Osteocyte (in vitro differentiated cells): ENCODE results near the gene MAML2. TPM values are rescaled to one million over a fixed set of nuclear protein-coding genes. Genes with fewer than 3 reads are reported as not detected.

Source experiments
- DNase-seq: peaks from one replicate; pipeline ENCODE4 v3.0.0; 2021; ENCODE audit warnings: mixed read lengths; ENCODE audit not compliant: unreplicated experiment; ENCODE audit errors: extremely low spot score
- H3K27ac Mint-ChIP-seq: one replicate; pipeline ENCODE4 v1.8.0; 2021; ENCODE audit warnings: mild to moderate bottlenecking, mixed read lengths; ENCODE audit not compliant: unreplicated experiment
- H3K27me3 Mint-ChIP-seq: one replicate; pipeline ENCODE4 v1.8.0; 2021; ENCODE audit warnings: mixed read lengths; ENCODE audit not compliant: unreplicated experiment
- H3K36me3 Mint-ChIP-seq: one replicate; pipeline ENCODE4 v1.8.0; 2021; ENCODE audit warnings: mixed read lengths; ENCODE audit not compliant: unreplicated experiment
- H3K4me1 Mint-ChIP-seq: one replicate; pipeline ENCODE4 v1.8.0; 2021; ENCODE audit warnings: mixed read lengths; ENCODE audit not compliant: unreplicated experiment
- H3K4me3 Mint-ChIP-seq: one replicate; pipeline ENCODE4 v1.8.0; 2021; ENCODE audit warnings: mild to moderate bottlenecking, moderate library complexity, mixed read lengths; ENCODE audit not compliant: unreplicated experiment
- H3K9me3 Mint-ChIP-seq: one replicate; pipeline ENCODE4 v1.8.0; 2021; ENCODE audit warnings: mixed read lengths; ENCODE audit not compliant: unreplicated experiment
- CTCF ChIP-seq: fragments of 200-600 bp; sonication (generic); IDR thresholded peaks from 2 replicates; pipeline ENCODE4 v1.5.0; 2021; ENCODE audit warnings: antibody characterized with exemption, mild to moderate bottlenecking, moderate library complexity
- total RNA-seq: library from RNA; stranded (reverse); gene quantifications from 2 replicates; pipeline ENCODE4 v1.2.1, GENCODE V29; 2021

Gene MAML2
- total RNA-seq, 1 donor from 2014 or later = 29.3 TPM

GRCh38 chr11:96075532-96075959 is 267.4 kb downstream of the MAML2 start:
- Mint-ChIP-seq H3K36me3 (peaks cover 6% of the 10 kb centered on the region), H3K27me3 (no peaks in the 10 kb centered on the region), H3K9me3 (no peaks in the 10 kb centered on the region), H3K27ac (peak overlapping the region; percentile 87), H3K4me3 (no peak overlapping the region), H3K4me1 (peaks cover 43% of the 10 kb centered on the region)
- no peak for DNase-seq
- no peak for TF ChIP-seq CTCF

DNA sequence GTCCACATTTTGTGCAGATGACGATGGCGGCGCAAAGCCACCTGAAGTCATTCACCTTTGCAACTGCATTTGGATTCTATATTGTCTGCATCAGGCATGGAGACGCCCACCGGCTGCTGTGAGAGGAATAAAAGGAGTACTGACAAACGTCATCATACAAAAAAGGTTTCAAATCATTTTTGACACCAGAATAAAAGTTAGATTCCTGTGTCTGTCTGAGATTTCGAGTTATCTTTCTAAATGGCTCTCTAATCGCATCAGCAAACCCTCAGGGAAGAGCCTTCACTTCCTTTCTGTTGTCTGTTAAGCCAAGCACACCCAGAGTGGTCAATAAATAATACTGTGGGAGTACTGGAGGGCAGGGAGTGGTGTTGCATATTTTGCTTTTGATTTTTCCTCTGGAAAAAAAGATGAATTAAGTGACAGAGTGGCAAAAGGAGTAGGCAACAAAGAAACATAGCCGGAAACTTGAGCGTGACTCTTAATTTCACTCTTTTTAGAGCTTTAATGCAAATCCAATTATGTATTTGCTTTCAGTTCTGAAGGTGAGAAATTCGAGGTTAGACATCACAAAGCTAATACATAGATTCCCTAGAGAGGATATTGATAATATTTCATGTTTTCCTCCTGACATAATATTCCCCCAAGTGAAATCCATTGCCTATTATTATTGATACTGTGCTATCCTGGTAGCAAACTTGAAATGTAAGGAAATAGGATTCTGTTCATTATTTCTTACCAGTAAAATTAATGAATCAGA is 268.3 kb downstream of the MAML2 start:
- DNase-seq = no peak
- Mint-ChIP-seq H3K36me3 (peaks cover 6% of the 10 kb centered on the region), H3K27me3 (no peaks in the 10 kb centered on the region), H3K4me1 (peaks cover 43% of the 10 kb centered on the region), H3K27ac (peak overlapping the region; percentile 2), H3K4me3 (no peak overlapping the region), H3K9me3 (no peaks in the 10 kb centered on the region)
- TF ChIP-seq CTCF = no peak

GRCh38 chr11:96073536-96073935 is 269.5 kb downstream of the MAML2 start:
- DNase-seq = no peak

GRCh38 chr11:96072592-96072991 is 270.4 kb downstream of the MAML2 start:
- no peak overlapping the region for H3K27ac Mint-ChIP-seq
- no peaks in the 10 kb centered on the region for H3K9me3 Mint-ChIP-seq
- no peak overlapping the region for H3K4me3 Mint-ChIP-seq
- no peak for TF ChIP-seq CTCF
- H3K27me3 Mint-ChIP-seq = no peaks in the 10 kb centered on the region
- no peak for DNase-seq
- H3K4me1 Mint-ChIP-seq = peaks cover 41% of the 10 kb centered on the region
- H3K36me3 Mint-ChIP-seq = peaks cover 9% of the 10 kb centered on the region

More at GRCh38 chr11:96073536-96073935, 269.5 kb downstream of the MAML2 start:
- Mint-ChIP-seq H3K4me3 (no peak overlapping the region), H3K27me3 (no peaks in the 10 kb centered on the region), H3K36me3 (peaks cover 6% of the 10 kb centered on the region), H3K27ac (no peak overlapping the region), H3K9me3 (no peaks in the 10 kb centered on the region), H3K4me1 (peaks cover 43% of the 10 kb centered on the region)
- no peak for TF ChIP-seq CTCF

- no peaks in the 10 kb centered on the region for H3K27me3 Mint-ChIP-seq
- no peak overlapping the region for H3K4me3 Mint-ChIP-seq
- peaks cover 26% of the 10 kb centered on the region for H3K4me1 Mint-ChIP-seq
- no peak for TF ChIP-seq CTCF
- H3K27ac Mint-ChIP-seq = no peak overlapping the region
- H3K9me3 Mint-ChIP-seq = no peaks in the 10 kb centered on the region
- H3K36me3 Mint-ChIP-seq = peaks cover 14% of the 10 kb centered on the region
- DNase-seq = no peak
Observed at GRCh38 chr11:96070453-96070852, 272.5 kb downstream of the MAML2 start.
